H1 (cell line): ENCODE data around the gene SSTR5. TPM values are rescaled to one million over a fixed set of nuclear protein-coding genes. Genes with fewer than 3 reads are reported as not detected.

Experiments used
- KDM5A ChIP-seq: fragments of 200-600 bp; IDR thresholded peaks from 2 replicates; pipeline ENCODE4 v1.7.1; 2012; ENCODE audit warnings: mild to moderate bottlenecking, low read length, inconsistent platforms, mixed read lengths
- SAP30 ChIP-seq: fragments of 300-600 bp; sonication (generic); IDR thresholded peaks from 2 replicates; pipeline ENCODE4 v1.7.1; 2012; ENCODE audit warnings: low read length, moderate library complexity, mild to moderate bottlenecking, inconsistent platforms; ENCODE audit not compliant: insufficient read depth, insufficient replicate concordance
- SIN3A ChIP-seq, 2 experiments: IDR thresholded peaks in 1 of 2; conservative IDR thresholded peaks in 1 of 2; 2 replicates each; pipeline ENCODE4 v1.6.1; 2011 to 2012; ENCODE audit warnings: low read length in 2 of 2, improper control_type of control experiment in 1 of 2, low read depth in 1 of 2, mild to moderate bottlenecking in 1 of 2
- SP2 ChIP-seq: IDR thresholded peaks from 2 replicates; pipeline ENCODE4 v1.6.1; 2012; ENCODE audit warnings: mild to moderate bottlenecking, low read length, inconsistent platforms
- ZNF274 ChIP-seq: IDR thresholded peaks from 2 replicates; pipeline ENCODE4 v1.7.0; 2012; ENCODE audit warnings: low read length, borderline replicate concordance; ENCODE audit errors: extremely low read depth
- polyA plus RNA-seq, 7 experiments: library from polyadenylated mRNA; depleted of rRNA in 3 of 7; stranded (reverse) in 5 of 7; unstranded in 2 of 7; fragments of >200 nt in 5 of 7; fragments of 200-250 nt in 2 of 7; gene quantifications; 1 replicate in 5 of 7; 2 replicates in 1 of 7; 4 replicates in 1 of 7; pipeline versions ENCODE4 v1.2.1 to v1.2.3, GENCODE V29; 2011 to 2013; ENCODE audit warnings: missing spikeins in 2 of 7, mixed read lengths in 2 of 7
- total RNA-seq: library from RNA; stranded (reverse); fragmentation: NEBNext Ultra II Directional; extraction: Animal tissue kit (Norgen Biotek cat#: 25700); gene quantifications from 2 replicates; pipeline ENCODE4 v1.2.1, GENCODE V29; 2021

Gene SSTR5
- total and polyA plus RNA-seq, 2 of the 8 experiments (the other 6 are each of a cell fraction or from before 2014, with no cell fraction given) = 0.56 to 0.60 TPM

GRCh38 chr16:1051446-1051845, 21.1 kb upstream of the SSTR5 start (continued):
- TF ChIP-seq KDM5A (no peak), SP2 (no peak), ZNF274 (no peak), SAP30 (no peak), SIN3A (conservative IDR thresholded peaks at IDR 0.05 in 1 of 2, IDR thresholded peaks at IDR 0.05 in 1 of 2; ENCODE audit: low read depth in 1 of 2, low read length in 2 of 2) (no peak)
